K562 (cell line): ENCODE measurements around the gene PDE9A. TPM values are rescaled to one million over a fixed set of nuclear protein-coding genes. Genes with fewer than 3 reads are reported as not detected.

Source experiments
- ATAC-seq: fragments of 200-7000 bp; cut with Tn5 transposase; 3 replicates; pipeline ENCODE4 v1.9.1; 2020; ENCODE audit warnings: moderate library complexity
- BruUV-seq: library from RNA; stranded (reverse); fragments of 400-500 nt; replicated peaks from 2 replicates; lab custom pipeline; 2021; lab: Mats Ljungman, UMichigan
- CTCF ChIA-PET: fragments of 300-600 bp; formaldehyde crosslinking; extraction: SDS; loops from one replicate; lab custom pipeline; 2021; ENCODE audit warnings: low intra/inter-chr PET ratio; lab: Yijun Ruan, JAX
- POLR2A ChIA-PET: fragments of 300-600, 350-650 bp; sonication (Branson Sonifier 250); formaldehyde crosslinking; extraction: SDS; loops from one replicate; lab custom pipeline; 2021; ENCODE audit warnings: antibody characterized with exemption, inconsistent platforms; lab: Yijun Ruan, JAX
- DNase-seq, 4 experiments: peaks; one replicate each; pipeline versions ENCODE4 v3.0.0 to v3.0.0-alpha.2; 2011 to 2018; ENCODE audit warnings: low spot score in 3 of 4, mixed read lengths in 3 of 4; ENCODE audit errors: extremely low read depth in 1 of 4
- FAIRE-seq: peaks from 2 replicates; lab custom pipeline; 2011; peaks lifted over from hg19 to GRCh38; lab: Jason Lieb, UNC
- H2AFZ ChIP-seq: 2 replicates; pipeline ENCODE4 v1.6.0; 2011; ENCODE audit warnings: low read depth, low read length, control low read depth, inconsistent platforms
- H3K27ac ChIP-seq: fragments of 200-600 bp; 3 replicates; pipeline ENCODE4 v1.8.0; 2011; ENCODE audit warnings: low read depth, mild to moderate bottlenecking, control low read depth, inconsistent platforms, low read length, moderate library complexity, mixed read lengths; ENCODE audit errors: extremely low read depth
- H3K27me3 ChIP-seq, 2 experiments: fragments of 300-600 bp in 1 of 2; 2 replicates in 1 of 2; 3 replicates in 1 of 2; pipeline versions ENCODE4 v1.6.0 to v1.8.0; 2011; ENCODE audit warnings: inconsistent platforms in 2 of 2, low read length in 2 of 2, mild to moderate bottlenecking in 1 of 2, mixed read lengths in 1 of 2, moderate library complexity in 1 of 2; ENCODE audit not compliant: control insufficient read depth in 2 of 2, insufficient read depth in 2 of 2
- H3K36me3 ChIP-seq: fragments of 300-600 bp; 3 replicates; pipeline ENCODE4 v1.8.0; 2011; ENCODE audit warnings: mild to moderate bottlenecking, low read length, inconsistent platforms; ENCODE audit not compliant: control insufficient read depth, insufficient read depth
- H3K4me1 ChIP-seq, 2 experiments: fragments of 200-600 bp in 1 of 2; replicated peaks in 1 of 2; 2 replicates in 1 of 2; 3 replicates in 1 of 2; pipeline versions ENCODE4 v1.5.1 to v1.8.0; 2011; ENCODE audit warnings: inconsistent platforms in 2 of 2, low read length in 2 of 2, mild to moderate bottlenecking in 1 of 2, mixed read lengths in 1 of 2, moderate library complexity in 1 of 2; ENCODE audit not compliant: control insufficient read depth in 2 of 2, insufficient read depth in 2 of 2
- H3K4me2 ChIP-seq: 2 replicates; pipeline ENCODE4 v1.6.1; 2011; ENCODE audit warnings: low read length, control low read depth, inconsistent platforms, mixed read lengths; ENCODE audit not compliant: insufficient read depth
- H3K4me3 ChIP-seq: fragments of 200-600 bp; sonication (generic), shearing (Covaris generic); 2 replicates; pipeline ENCODE4 v1.5.1; 2016; ENCODE audit warnings: control low read depth, inconsistent platforms
- H3K79me2 ChIP-seq: fragments of 200-600 bp; 3 replicates; pipeline ENCODE4 v1.8.0; 2011; ENCODE audit warnings: low read length, inconsistent platforms; ENCODE audit not compliant: control insufficient read depth, insufficient read depth
- H3K9ac ChIP-seq, 2 experiments: 2 replicates each; pipeline versions ENCODE4 v1.6.0 to v1.6.1; 2011; ENCODE audit warnings: low read depth in 2 of 2, low read length in 2 of 2, control low read depth in 1 of 2, inconsistent platforms in 1 of 2, mild to moderate bottlenecking in 1 of 2, mixed read lengths in 1 of 2; ENCODE audit not compliant: insufficient read depth in 1 of 2
- H3K9me1 ChIP-seq: one replicate; pipeline ENCODE4 v1.6.0; 2011; ENCODE audit warnings: inconsistent platforms, mild to moderate bottlenecking, low read length, moderate library complexity; ENCODE audit not compliant: control insufficient read depth, insufficient read depth
- H3K9me3 ChIP-seq: replicated peaks from 2 replicates; pipeline ENCODE4 v1.5.1; 2011; ENCODE audit warnings: low read depth, low read length, inconsistent platforms; ENCODE audit not compliant: control insufficient read depth, insufficient read depth
- H4K20me1 ChIP-seq: replicated peaks from 2 replicates; pipeline ENCODE4 v1.6.1; 2011; ENCODE audit warnings: low read length, inconsistent platforms, mixed read lengths; ENCODE audit not compliant: control insufficient read depth, insufficient read depth
- CTCF ChIP-seq, 3 experiments: IDR thresholded peaks in 2 of 3; conservative IDR thresholded peaks in 1 of 3; 2 replicates each; pipeline ENCODE4 v1.5.1; 2011 to 2012; ENCODE audit warnings: low read length in 3 of 3, mild to moderate bottlenecking in 3 of 3, control low read depth in 2 of 3, improper control_type of control experiment in 1 of 3, inconsistent platforms in 1 of 3, low read depth in 1 of 3, mixed read lengths in 1 of 3, moderate library complexity in 1 of 3; ENCODE audit not compliant: insufficient read depth in 2 of 3
- MYC ChIP-seq, 2 experiments: fragments of 250-450 bp in 1 of 2; sonication (Bioruptor Pico) in 1 of 2; IDR thresholded peaks; 2 replicates each; pipeline versions ENCODE4 v1.5.1 to v1.6.1; 2012 to 2021; ENCODE audit warnings: low read depth in 2 of 2, borderline replicate concordance in 1 of 2, improper control_type of control experiment in 1 of 2, low read length in 1 of 2, mild to moderate bottlenecking in 1 of 2, moderate library complexity in 1 of 2
- PRDM10 ChIP-seq: fragments of 450-650 bp; IDR thresholded peaks from 2 replicates; pipeline ENCODE4 v1.6.1; 2018; ENCODE audit not compliant: partially characterized antibody
- TEAD1 ChIP-seq, 2 experiments: fragments of 450-650 bp in 1 of 2; sonication (generic) in 1 of 2; formaldehyde crosslinking; IDR thresholded peaks; 2 replicates each; pipeline versions ENCODE4 v1.4.0 to v1.8.0; 2020 to 2022; ENCODE audit warnings: mild to moderate bottlenecking in 2 of 2, missing genetic modification reagents in 1 of 2
- ZNF175 ChIP-seq: fragments of 200-800 bp; sonication (Bioruptor generic); IDR thresholded peaks from 2 replicates; pipeline ENCODE4 v1.6.1; 2016; ENCODE audit warnings: low read depth, mild to moderate bottlenecking, missing genetic modification characterization, missing compliant biosample characterization
- ZNF830 ChIP-seq: fragments of 250-450 bp; sonication (Bioruptor Pico); IDR thresholded peaks from 2 replicates; pipeline ENCODE4 v1.5.0; 2021; ENCODE audit warnings: mild to moderate bottlenecking
- WGBS: fragments of 100-300 bp; shearing (Covaris generic); methylation state at CpG from one replicate; pipeline ENCODE4 v1.1.6; 2016; ENCODE audit warnings: low coverage, mixed read lengths; ENCODE audit not compliant: insufficient coverage; ENCODE audit errors: missing lambda C conversion rate; 5-methylcytosine and 5-hydroxymethylcytosine counted together
- in situ Hi-C: fragments of 300-500 bp; cut with MboI; formaldehyde crosslinking; loops from 4 replicates; pipeline ENCODE4 v1.15.0; 2018; ENCODE audit warnings: inconsistent platforms, mixed read lengths
- intact Hi-C: fragments of 100-400 bp; cut with micrococcal nuclease; formaldehyde crosslinking; loops from 2 replicates; pipeline ENCODE4 v1.14.2; 2022
- polyA plus RNA-seq, 8 experiments: library from polyadenylated mRNA; depleted of rRNA in 4 of 8; stranded (reverse) in 5 of 8; unstranded in 3 of 8; fragments of >200 nt; fragmentation: Nextera tagmentation in 2 of 8; fragmentation: Illumina TruSeq in 1 of 8; extraction: Ambion mirVana in 2 of 8; extraction: Trizol in 1 of 8; gene quantifications; 2 replicates each; pipeline versions ENCODE4 v1.2.1 to v1.2.3, GENCODE V29; 2011 to 2014; ENCODE audit warnings: inconsistent platforms in 1 of 8, missing spikeins in 1 of 8
- total RNA-seq, 7 experiments: library from RNA; depleted of rRNA in 6 of 7; stranded (reverse); fragments of >200 nt in 6 of 7; fragmentation: Illumina TruSeq in 2 of 7; extraction: Trizol in 2 of 7; gene quantifications; 2 replicates each; pipeline versions ENCODE4 v1.2.1 to v1.2.3, GENCODE V29; 2011 to 2021; ENCODE audit warnings: low replicate concordance in 1 of 7

The PDE9A gene
- total and polyA plus RNA-seq, 9 of the 15 experiments (the other 6 are each of a cell fraction or from before 2014, with no cell fraction given), result 0.07 to 0.27 TPM; not detected in 7

- intact Hi-C loops, result no loop called here
- no peak overlapping the region for H3K4me3 ChIP-seq
- DNase-seq (peak in 2 of 4 experiments; percentile 35 to 37), FAIRE-seq (no peak), ATAC-seq (peak; percentile 51)
- H3K27ac ChIP-seq, result no peak overlapping the region
- ChIA-PET POLR2A (interaction anchor here (0.6 to 2.6 kb wide), 5 partner anchors 8 to 28 kb away, joined by 3 to 9 read pairs (median 3); no protein-coding TSS in a partner anchor), CTCF (no interaction called here)
- H2AFZ ChIP-seq, result no peak overlapping the region
- in situ Hi-C loops, result no loop called here
- 1% methylated on average over 20 of the region's 20 CpGs for WGBS
- H3K9me3 ChIP-seq, result no peaks in the 10 kb centered on the region
- H3K79me2 ChIP-seq, result no peaks in the 10 kb centered on the region
- H3K4me1 ChIP-seq, result peaks cover 0 to 28% of the 10 kb centered on the region in 2 experiments; a peak in 3 of 5 replicates
- no peak overlapping the region for H3K4me2 ChIP-seq
- peaks cover 14% of the 10 kb centered on the region; the same call in 1 of the 2 replicates for H4K20me1 ChIP-seq
- no peaks in the 10 kb centered on the region for H3K9me1 ChIP-seq
- TF ChIP-seq CTCF (IDR thresholded peaks at IDR 0.05 in 2 of 3, conservative IDR thresholded peaks at IDR 0.05 in 1 of 3; ENCODE audit: insufficient read depth in 2 of 3, low read depth in 1 of 3, low read length in 3 of 3), result 0 out of 6 replicates have a peak, but pooled peaks of 1 of the 3 experiments have one; percentile 14
- TF ChIP-seq ZNF175, result no peak
- TF ChIP-seq ZNF830 (CRISPR knock-in tag), result no peak
- TF ChIP-seq TEAD1 (CRISPR knock-in tag; IDR thresholded peaks at IDR 0.05), result no peak
- no peak for TF ChIP-seq MYC (IDR thresholded peaks at IDR 0.05; ENCODE audit: low read depth, low read length)
- no peak for TF ChIP-seq MYC (CRISPR knock-in tag; IDR thresholded peaks at IDR 0.05; ENCODE audit: borderline replicate concordance, low read depth)
- TF ChIP-seq PRDM10, result peak; percentile 90
- no peaks in the 10 kb centered on the region for H3K36me3 ChIP-seq
- H3K9ac ChIP-seq, result no peak overlapping the region
- H3K27me3 ChIP-seq, result peaks cover 65 to 94% of the 10 kb centered on the region in 2 experiments
- BruUV-seq, result no TSS peak
These were observed 102.6 kb downstream of the PDE9A start for GRCh38 chr21:42755766-42756579.
